Esophagus muscularis mucosa (tissue), 4 donors: ENCODE data around the gene PRDM15. TPM values are rescaled to one million over a fixed set of nuclear protein-coding genes. Genes with fewer than 3 reads are reported as not detected.

Source experiments
- DNase-seq: peaks from one replicate; pipeline ENCODE4 v3.0.0-alpha.2; 2017; ENCODE audit errors: extremely low spot score
- H3K27ac ChIP-seq, 4 donors: fragments of 200-600 bp; sonication (generic); replicated peaks in 1 of 4; 1 replicate in 3 of 4; 2 replicates in 1 of 4; pipeline ENCODE4 v1.5.1; 2016 to 2019; ENCODE audit warnings: mild to moderate bottlenecking in 1 of 4
- H3K27me3 ChIP-seq, 4 donors: fragments of 200-600 bp; sonication (generic); one replicate each; pipeline versions ENCODE4 v1.5.1 to v1.6.0; 2016 to 2019
- H3K36me3 ChIP-seq, 4 donors: fragments of 200-600 bp; sonication (generic); one replicate each; pipeline ENCODE4 v1.5.1; 2016 to 2019
- H3K4me1 ChIP-seq, 4 donors: fragments of 200-600 bp; sonication (generic); one replicate each; pipeline ENCODE4 v1.5.1; 2016 to 2019
- H3K4me3 ChIP-seq, 4 donors: fragments of 200-600 bp; sonication (generic); 1 replicate in 2 of 4; 2 replicates in 2 of 4; pipeline ENCODE4 v1.5.1; 2016 to 2019; ENCODE audit warnings: mild to moderate bottlenecking in 4 of 4, moderate library complexity in 1 of 4
- H3K9me3 ChIP-seq, 4 donors: fragments of 200-600 bp; sonication (generic); 1 replicate in 3 of 4; 2 replicates in 1 of 4; pipeline ENCODE4 v1.5.1; 2016 to 2019
- CTCF ChIP-seq, 3 experiments: fragments of 200-600 bp in 2 of 3; fragments of 450-650 bp in 1 of 3; sonication (generic) in 2 of 3; IDR thresholded peaks; one replicate each; pipeline ENCODE4 v1.5.1; 2017 to 2019; ENCODE audit warnings: antibody characterized with exemption in 3 of 3, mild to moderate bottlenecking in 2 of 3, moderate library complexity in 1 of 3
- EP300 ChIP-seq: sonication (generic); formaldehyde crosslinking; IDR thresholded peaks from one replicate; pipeline ENCODE4 v1.6.1; 2017; ENCODE audit warnings: antibody characterized with exemption
- POLR2A ChIP-seq: fragments of 450-650 bp; IDR thresholded peaks from one replicate; pipeline ENCODE4 v1.6.1; 2017; ENCODE audit warnings: antibody characterized with exemption, moderate library complexity, mild to moderate bottlenecking, low read depth
- POLR2AphosphoS5 ChIP-seq, 2 donors: sonication (generic); formaldehyde crosslinking; IDR thresholded peaks; one replicate each; pipeline ENCODE4 v1.6.1; 2017; ENCODE audit warnings: antibody characterized with exemption in 2 of 2
- WGBS: methylation state at CpG from one replicate; pipeline ENCODE4 v1.1.5; 2018; 5-methylcytosine and 5-hydroxymethylcytosine counted together
- intact Hi-C: fragments of 100-400 bp; cut with DNase I; formaldehyde crosslinking; loops from one replicate; pipeline ENCODE4 v1.15.1; 2023
- total RNA-seq, 4 donors: library from RNA; depleted of rRNA; stranded (reverse); fragments of >200 nt; gene quantifications; one replicate each; pipeline versions ENCODE4 v1.1.0 to v1.2.1, GENCODE V29; 2016

PRDM15 gene
- total RNA-seq, 4 donors from 2014 or later: 5.0 to 6.3 (median 5.4) TPM

GRCh38 chr21:41864311-41865001 lies 14.7 kb downstream of the PRDM15 start:
- intact Hi-C loops: no loop called here
- WGBS: 94% methylated on average over 10 of the region's 10 CpGs
- Histone ChIP-seq H3K9me3 (no peaks in the 10 kb centered on the region), H3K4me1 (peaks cover 0 to 11% (median 8%) of the 10 kb centered on the region in 4 donors), H3K27ac (no peak overlapping the region), H3K36me3 (peaks cover under 1 to 7% (median 5%) of the 10 kb centered on the region in 4 donors), H3K27me3 (no peaks in the 10 kb centered on the region), H3K4me3 (no peak overlapping the region)
- no peak for DNase-seq
- TF ChIP-seq EP300: no peak
- TF ChIP-seq POLR2A: no peak
- TF ChIP-seq CTCF (IDR thresholded peaks at IDR 0.05): no peak
- TF ChIP-seq POLR2AphosphoS5 (IDR thresholded peaks at IDR 0.05): no peak

- H3K36me3 ChIP-seq: peaks cover 8 to 17% (median 15%) of the 10 kb centered on the region in 4 donors
- intact Hi-C loops: no loop called here
- no peak overlapping the region for H3K27ac ChIP-seq
- no peak overlapping the region for H3K4me3 ChIP-seq
- 77% methylated on average over 4 of the region's 4 CpGs for WGBS
- DNase-seq: no peak
- no peaks in the 10 kb centered on the region for H3K9me3 ChIP-seq
- H3K27me3 ChIP-seq: no peaks in the 10 kb centered on the region
- TF ChIP-seq EP300 (no peak), POLR2A (no peak), CTCF (IDR thresholded peaks at IDR 0.05) (no peak), POLR2AphosphoS5 (IDR thresholded peaks at IDR 0.05) (no peak)
- H3K4me1 ChIP-seq: peaks cover 0 to 11% (median 8%) of the 10 kb centered on the region in 4 donors
Observed at GRCh38 chr21:41863439-41863740, 15.8 kb downstream of the PRDM15 start.

- 93% methylated on average over 17 of the region's 17 CpGs for WGBS
- no peak overlapping the region for H3K4me3 ChIP-seq
- DNase-seq: no peak
- intact Hi-C loops: no loop called here
- H3K27me3 ChIP-seq: no peaks in the 10 kb centered on the region
- H3K27ac ChIP-seq: no peak overlapping the region
- peaks cover 0 to 11% (median 8%) of the 10 kb centered on the region in 4 donors for H3K4me1 ChIP-seq
- H3K9me3 ChIP-seq: no peaks in the 10 kb centered on the region
- TF ChIP-seq EP300 (no peak), CTCF (IDR thresholded peaks at IDR 0.05) (no peak), POLR2A (no peak), POLR2AphosphoS5 (IDR thresholded peaks at IDR 0.05) (no peak)
- peaks cover 8 to 31% (median 24%) of the 10 kb centered on the region in 4 donors for H3K36me3 ChIP-seq
Observed at GRCh38 chr21:41861987-41862386, 17.2 kb downstream of the PRDM15 start.

- H3K4me3 ChIP-seq: no peak overlapping the region
- WGBS: 69% methylated on average over 4 of the region's 4 CpGs
- intact Hi-C loops: no loop called here
- no peak for TF ChIP-seq CTCF (IDR thresholded peaks at IDR 0.05)
- TF ChIP-seq EP300: no peak
- TF ChIP-seq POLR2AphosphoS5 (IDR thresholded peaks at IDR 0.05): no peak
- no peak for TF ChIP-seq POLR2A
- no peaks in the 10 kb centered on the region for H3K27me3 ChIP-seq
- H3K9me3 ChIP-seq: no peaks in the 10 kb centered on the region
- H3K4me1 ChIP-seq: peaks cover 0 to 11% (median 8%) of the 10 kb centered on the region in 4 donors
- DNase-seq: no peak
- H3K27ac ChIP-seq: no peak overlapping the region
- peaks cover 8 to 39% (median 31%) of the 10 kb centered on the region in 4 donors for H3K36me3 ChIP-seq
Observed at GRCh38 chr21:41861255-41861654, 17.9 kb downstream of the PRDM15 start.
